Choroid plexus epithelial cell (primary cell): Measurements from ENCODE around the gene MATN4.

Experiments
- DNase-seq: peaks from one replicate; pipeline ENCODE4 v3.0.0-alpha.2; 2010; ENCODE audit warnings: low read depth
- H3K4me3 ChIP-seq: 2 replicates; pipeline ENCODE4 v1.5.1; 2011; ENCODE audit warnings: low read depth, mild to moderate bottlenecking, control low read depth, low read length, moderate library complexity
- TF ChIP-seq, protein P1 (sequence below): conservative IDR thresholded peaks from 2 replicates; pipeline ENCODE4 v1.5.1; 2011; ENCODE audit warnings: low read depth, mild to moderate bottlenecking, control low read depth, inconsistent platforms, low read length, moderate library complexity

MATN4 gene

DNA sequence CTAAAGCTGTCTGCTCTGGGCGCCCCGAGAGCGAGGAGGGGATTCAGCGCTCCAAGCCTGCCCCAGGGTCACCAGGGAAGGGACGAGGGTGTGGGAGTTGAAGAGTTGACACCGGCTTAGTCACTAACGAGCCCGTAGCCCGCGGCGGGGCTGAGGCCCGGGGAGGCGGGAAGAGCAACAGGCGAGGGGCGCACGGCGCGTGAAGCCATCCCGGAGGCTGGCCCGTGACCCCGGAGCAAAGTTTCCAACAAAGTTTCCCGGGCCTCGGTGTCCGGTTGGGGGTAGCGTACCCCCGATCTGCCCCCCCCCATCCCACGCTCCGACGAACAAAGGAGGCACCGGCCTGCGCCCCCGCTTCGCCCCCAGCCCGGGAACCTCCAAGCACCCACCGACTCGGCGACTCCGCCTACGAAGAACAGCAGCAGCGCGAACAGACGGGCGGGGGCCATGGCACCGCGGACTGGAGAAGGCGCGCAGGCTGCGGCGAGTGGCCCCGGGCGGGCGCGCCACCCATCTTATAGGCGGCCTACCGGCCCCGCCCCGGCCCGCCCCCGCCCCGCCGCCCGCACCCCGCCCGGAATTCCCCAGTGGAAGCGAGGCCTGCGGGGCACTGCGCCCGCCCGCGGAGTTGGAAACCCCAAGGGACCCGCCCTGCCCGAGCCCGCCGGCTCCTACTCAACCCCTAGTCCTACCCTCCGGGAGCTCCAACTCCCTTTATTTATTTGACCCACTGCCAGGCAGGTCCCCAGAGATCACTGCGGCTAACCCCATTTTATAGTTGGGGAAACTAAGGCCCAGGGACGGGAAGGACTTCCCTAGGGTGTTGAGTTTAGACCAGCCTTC is 40.1 kb upstream of the MATN4 start, which contains the start of gene SDC4:
SDC4 (minus strand) TSS at position 489 of the 843 bp plus-strand sequence; CDS start at position 449, 40 bp downstream.
- peak; percentile 66 for DNase-seq
- H3K4me3 ChIP-seq = peak within 1 kb of the TSS; percentile 85
- TF ChIP-seq, protein P1, sequence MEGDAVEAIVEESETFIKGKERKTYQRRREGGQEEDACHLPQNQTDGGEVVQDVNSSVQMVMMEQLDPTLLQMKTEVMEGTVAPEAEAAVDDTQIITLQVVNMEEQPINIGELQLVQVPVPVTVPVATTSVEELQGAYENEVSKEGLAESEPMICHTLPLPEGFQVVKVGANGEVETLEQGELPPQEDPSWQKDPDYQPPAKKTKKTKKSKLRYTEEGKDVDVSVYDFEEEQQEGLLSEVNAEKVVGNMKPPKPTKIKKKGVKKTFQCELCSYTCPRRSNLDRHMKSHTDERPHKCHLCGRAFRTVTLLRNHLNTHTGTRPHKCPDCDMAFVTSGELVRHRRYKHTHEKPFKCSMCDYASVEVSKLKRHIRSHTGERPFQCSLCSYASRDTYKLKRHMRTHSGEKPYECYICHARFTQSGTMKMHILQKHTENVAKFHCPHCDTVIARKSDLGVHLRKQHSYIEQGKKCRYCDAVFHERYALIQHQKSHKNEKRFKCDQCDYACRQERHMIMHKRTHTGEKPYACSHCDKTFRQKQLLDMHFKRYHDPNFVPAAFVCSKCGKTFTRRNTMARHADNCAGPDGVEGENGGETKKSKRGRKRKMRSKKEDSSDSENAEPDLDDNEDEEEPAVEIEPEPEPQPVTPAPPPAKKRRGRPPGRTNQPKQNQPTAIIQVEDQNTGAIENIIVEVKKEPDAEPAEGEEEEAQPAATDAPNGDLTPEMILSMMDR = no peak

DNA sequence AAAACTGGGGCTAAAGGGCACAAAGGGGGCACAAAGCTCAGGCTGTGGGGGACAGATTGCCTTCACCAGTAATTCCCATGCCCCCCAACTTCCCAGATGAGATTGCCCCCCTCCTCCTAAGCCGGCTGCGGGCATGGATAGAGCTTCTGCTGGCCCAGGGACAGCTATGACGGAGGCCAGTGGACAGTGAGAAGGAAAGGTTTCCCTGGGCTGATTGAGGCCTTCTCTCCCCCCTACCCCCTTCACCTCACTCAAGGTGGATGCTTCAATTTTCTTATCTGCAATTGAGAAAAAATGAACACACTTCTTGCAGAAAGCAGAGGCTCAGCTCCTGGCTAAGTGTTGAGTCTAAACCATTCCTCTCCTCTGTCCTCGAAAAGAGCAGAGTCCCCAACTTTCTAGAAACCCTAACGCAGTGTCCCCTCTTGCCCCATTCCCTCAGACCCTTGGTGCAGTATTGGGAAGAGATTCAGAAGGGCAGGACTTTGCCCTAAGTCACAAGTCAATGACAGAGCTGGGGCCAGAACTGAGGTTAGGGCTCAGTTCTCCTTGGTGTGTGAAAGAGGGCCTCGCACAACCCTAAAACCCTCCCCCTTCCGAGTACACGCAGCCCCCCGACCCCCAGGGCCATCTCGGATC is 39.3 kb upstream of the MATN4 start:
- DNase-seq = no peak
- peak overlapping the region; percentile 85 for H3K4me3 ChIP-seq
- TF ChIP-seq, protein P1 = no peak

DNA sequence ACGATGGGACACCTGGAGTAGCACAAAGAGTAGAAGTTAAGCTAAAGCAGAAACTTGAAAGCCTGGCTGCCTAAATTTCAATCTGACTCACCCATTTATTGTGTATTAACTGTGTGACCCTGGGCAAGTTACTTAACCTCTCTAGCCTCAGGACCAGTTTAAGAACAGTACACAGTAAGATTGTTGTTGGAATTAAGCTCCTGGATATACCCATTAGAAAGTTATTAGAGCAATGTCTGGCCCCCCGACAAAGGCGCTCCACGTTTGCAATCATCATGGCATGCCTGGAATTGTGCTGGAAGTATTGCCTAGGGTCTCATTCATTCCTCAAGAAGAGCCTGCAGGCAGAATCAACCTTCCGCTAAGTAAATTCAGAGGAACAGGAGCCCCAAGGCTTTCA is 38.8 kb upstream of the MATN4 start:
- peak overlapping the region; percentile 85 for H3K4me3 ChIP-seq
- no peak for DNase-seq
- TF ChIP-seq, protein P1 = no peak

DNA sequence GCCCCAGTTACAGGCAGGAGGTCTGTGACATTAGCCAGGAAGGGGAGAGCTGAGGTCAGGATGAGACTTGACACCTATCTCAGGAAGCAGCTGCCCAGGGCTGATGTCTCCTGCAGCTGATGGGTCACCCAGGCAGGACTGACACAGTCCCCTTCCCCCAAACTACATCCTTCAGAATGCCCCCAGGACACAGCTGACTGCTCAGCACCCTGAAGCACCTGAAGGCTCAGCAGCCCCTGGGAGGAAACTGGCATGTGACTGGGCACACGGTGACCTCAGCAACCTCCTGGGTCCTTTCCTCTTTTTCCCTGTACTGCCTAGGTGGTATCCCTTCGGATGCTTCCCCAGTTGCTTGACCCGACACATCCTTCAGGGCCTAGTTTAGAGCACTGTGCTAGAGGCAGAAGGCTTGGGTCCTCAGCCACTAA is 38.2 kb upstream of the MATN4 start:
- no peak for DNase-seq
- peak overlapping the region; percentile 85 for H3K4me3 ChIP-seq
- TF ChIP-seq, protein P1 = no peak

DNA sequence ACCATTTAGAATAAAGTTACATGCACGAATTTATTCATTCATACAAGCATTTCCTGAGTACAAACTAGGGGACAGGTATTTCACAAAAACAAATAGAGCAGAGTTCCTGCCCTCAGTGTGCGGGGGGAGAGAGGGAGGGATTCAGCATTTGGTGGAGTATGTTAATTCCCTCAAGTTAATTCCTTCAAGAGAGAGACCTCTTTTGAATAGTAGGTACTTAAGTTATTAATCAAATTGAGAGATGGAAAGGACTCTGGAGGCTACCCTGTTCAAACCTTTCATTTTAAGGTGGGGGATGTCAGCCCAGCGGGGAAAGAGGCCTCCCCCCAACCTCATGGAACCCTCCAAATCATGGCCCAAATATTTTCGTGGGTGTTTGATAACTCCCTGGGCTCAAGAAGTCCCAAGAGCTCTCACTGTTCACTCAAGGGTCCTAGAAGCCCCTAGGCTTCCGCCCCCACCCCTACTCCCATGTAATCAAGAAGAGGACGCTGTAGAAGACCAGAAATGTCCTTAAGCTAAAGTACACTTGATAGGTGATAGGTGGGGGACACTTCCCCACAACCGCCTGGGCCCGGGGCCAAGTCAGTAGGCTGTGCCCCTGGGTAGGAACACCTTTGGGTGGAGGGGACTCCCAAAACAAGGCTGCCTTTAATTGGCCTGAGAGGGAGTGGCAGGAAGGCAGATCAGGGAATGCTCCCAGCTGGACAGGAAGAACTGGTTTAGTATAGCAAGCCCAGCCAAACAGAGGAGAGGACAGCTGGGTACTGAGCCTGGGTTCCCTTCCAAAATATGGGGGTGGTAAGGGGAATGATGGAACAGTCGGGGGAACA is 37.2 kb upstream of the MATN4 start:
- no peak for DNase-seq
- TF ChIP-seq, protein P1 = no peak
- H3K4me3 ChIP-seq = peak overlapping the region; percentile 85

DNA sequence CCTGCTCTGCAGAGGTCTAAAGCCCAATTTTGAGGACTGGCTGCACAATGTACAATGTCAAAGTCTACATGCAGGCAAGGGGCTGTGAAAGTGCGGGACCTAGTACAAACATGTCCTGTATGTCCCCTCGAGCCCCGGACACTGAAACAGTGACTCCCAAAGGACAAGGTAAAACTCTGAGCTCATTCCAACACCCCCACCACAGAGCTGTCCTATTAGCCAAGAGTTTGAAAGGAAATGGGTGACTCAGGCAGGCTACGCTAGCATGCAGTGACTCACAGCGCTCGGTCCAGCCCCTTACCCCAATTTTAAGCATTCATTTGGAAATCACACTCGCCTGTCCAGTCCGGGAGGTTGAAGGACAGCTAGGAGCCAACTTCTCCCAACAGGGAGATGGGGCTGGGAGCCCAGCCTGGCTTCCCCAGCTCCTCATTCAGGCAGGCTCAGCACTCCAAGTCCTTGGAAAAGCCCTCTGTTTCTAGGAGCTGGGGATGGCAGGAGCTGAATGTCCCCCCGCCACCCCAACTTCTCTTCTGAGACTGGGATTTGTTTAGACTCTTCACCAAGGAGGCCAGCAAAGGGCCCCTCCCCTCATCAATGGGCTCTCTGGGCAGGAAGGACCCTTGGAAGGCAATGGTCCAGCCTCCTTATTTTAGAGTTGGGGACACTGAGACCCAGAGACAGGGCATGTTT is 36.2 kb upstream of the MATN4 start:
- peak; percentile 90 for DNase-seq
- peak overlapping the region; percentile 85 for H3K4me3 ChIP-seq
- TF ChIP-seq, protein P1 = no peak
